GM23338 (cell line): ENCODE data around the gene IL12RB1.

ENCODE experiments used
- TF ChIP-seq, protein P1 (sequence below), 2 experiments: fragments of 200-600 bp in 1 of 2; sonication (generic) in 1 of 2; conservative IDR thresholded peaks; 2 replicates each; pipeline versions ENCODE4 v1.5.1 to v1.6.1; 2016 to 2017; ENCODE audit warnings: antibody characterized with exemption in 2 of 2, low read depth in 2 of 2, mild to moderate bottlenecking in 2 of 2, moderate library complexity in 1 of 2
- TF ChIP-seq, protein P2 (sequence below): IDR thresholded peaks from 2 replicates; pipeline ENCODE4 v1.6.1; 2016; ENCODE audit warnings: antibody characterized with exemption

DNA sequence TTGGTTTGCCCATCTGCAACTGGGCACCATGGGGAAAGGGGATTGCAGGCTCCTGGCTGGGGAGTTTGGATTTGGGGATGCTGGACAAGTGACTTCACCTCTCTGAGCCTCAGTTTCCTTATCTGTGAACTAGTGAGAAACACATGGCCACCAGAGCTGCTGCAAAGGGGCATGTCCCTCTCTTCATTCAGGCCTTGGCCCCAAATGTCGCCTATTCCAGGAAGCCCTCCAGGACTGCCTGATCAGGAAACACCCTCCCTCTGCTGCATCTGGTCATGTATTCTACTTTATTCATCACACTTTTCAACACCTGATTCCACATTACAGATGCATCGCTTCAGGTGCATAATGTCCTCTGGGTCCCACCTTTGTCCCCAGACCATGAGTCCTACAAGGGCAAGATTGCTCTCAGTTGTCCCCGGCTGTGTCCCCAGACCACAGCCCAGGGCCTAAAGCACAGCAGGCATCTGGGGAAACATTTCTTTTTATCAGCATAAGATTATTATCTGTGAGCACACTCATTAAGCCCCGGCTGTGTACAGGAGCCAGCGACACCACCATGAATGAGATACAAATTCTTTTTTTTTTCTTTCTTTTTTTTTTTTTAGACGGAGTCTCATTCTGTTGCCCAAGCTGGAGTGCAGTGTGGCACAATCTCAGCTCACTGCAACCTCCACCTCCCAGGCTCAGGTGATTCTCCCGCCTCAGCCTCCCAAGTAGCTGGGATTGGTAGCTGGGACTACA, 41.3 kb downstream of the IL12RB1 start:
- TF ChIP-seq, protein P1, sequence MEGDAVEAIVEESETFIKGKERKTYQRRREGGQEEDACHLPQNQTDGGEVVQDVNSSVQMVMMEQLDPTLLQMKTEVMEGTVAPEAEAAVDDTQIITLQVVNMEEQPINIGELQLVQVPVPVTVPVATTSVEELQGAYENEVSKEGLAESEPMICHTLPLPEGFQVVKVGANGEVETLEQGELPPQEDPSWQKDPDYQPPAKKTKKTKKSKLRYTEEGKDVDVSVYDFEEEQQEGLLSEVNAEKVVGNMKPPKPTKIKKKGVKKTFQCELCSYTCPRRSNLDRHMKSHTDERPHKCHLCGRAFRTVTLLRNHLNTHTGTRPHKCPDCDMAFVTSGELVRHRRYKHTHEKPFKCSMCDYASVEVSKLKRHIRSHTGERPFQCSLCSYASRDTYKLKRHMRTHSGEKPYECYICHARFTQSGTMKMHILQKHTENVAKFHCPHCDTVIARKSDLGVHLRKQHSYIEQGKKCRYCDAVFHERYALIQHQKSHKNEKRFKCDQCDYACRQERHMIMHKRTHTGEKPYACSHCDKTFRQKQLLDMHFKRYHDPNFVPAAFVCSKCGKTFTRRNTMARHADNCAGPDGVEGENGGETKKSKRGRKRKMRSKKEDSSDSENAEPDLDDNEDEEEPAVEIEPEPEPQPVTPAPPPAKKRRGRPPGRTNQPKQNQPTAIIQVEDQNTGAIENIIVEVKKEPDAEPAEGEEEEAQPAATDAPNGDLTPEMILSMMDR (conservative IDR thresholded peaks at IDR 0.05; ENCODE audit: low read depth in 2 of 2), result no peak
- TF ChIP-seq, protein P2, sequence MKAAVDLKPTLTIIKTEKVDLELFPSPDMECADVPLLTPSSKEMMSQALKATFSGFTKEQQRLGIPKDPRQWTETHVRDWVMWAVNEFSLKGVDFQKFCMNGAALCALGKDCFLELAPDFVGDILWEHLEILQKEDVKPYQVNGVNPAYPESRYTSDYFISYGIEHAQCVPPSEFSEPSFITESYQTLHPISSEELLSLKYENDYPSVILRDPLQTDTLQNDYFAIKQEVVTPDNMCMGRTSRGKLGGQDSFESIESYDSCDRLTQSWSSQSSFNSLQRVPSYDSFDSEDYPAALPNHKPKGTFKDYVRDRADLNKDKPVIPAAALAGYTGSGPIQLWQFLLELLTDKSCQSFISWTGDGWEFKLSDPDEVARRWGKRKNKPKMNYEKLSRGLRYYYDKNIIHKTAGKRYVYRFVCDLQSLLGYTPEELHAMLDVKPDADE, result no peak
